Measurements from ENCODE around the gene TOP2A. TPM values are rescaled to one million over a fixed set of nuclear protein-coding genes. Genes with fewer than 3 reads are reported as not detected.

The TOP2A gene
- total RNA-seq, 1 experiment from 2014 or later: 1,672 TPM

DNA sequence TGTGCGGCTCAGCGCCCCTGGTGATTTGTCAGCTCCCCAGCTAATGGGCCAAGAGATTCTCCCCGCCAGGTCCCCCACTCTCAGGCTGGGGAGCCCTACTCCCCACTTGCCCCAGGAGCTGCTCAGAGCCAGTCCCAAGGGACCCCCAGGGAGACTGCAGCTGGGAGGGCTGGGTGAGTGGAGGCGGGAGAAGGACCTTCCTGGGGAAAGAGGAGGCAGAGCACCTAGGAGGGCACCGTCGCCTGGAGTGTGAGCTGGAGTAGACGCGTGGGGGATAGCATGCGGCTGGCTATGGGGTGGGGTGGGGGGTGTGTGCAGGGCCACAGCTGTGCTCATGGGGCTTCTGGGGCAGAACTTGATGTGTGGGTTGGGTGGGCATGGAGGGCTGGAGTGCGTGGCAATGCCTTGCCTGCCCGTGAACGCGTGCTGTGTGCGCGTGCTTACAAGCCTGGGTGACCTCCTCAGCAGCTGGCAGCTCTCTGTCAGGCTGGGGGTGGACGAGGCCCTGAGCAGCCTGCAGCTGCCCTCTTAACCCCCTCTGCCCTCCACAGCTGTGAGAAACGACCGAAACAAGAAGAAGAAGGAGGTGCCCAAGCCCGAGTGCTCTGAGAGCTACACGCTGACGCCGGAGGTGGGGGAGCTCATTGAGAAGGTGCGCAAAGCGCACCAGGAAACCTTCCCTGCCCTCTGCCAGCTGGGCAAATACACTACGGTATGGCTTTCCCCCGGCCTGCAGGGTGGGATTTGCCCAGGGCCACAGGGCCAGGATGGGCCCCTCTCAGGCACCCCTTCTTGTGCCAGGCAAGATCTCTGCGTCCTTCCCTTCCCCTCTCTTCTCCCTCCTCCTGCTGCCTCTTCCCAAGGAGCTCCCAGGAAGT is 66.1 kb downstream of the TOP2A start:
- no TSS peak for BruUV-seq (replicated peaks)
- Mint-ChIP-seq H3K4me3 (ENCODE audit: low read depth, unreplicated experiment) (no peak overlapping the region), H3K27ac (ENCODE audit: unreplicated experiment) (no peak overlapping the region), H3K4me1 (ENCODE audit: low read depth, unreplicated experiment) (peaks cover 53% of the 10 kb centered on the region), H3K9me3 (ENCODE audit: low read depth, unreplicated experiment) (no peaks in the 10 kb centered on the region), H3K27me3 (ENCODE audit: unreplicated experiment) (no peaks in the 10 kb centered on the region), H3K36me3 (ENCODE audit: insufficient read depth, unreplicated experiment) (peaks cover 78% of the 10 kb centered on the region)
- intact Hi-C loops (cut with micrococcal nuclease; ENCODE audit: unreplicated experiment): no loop called here
- CTCF ChIA-PET: interaction anchor here (0.5 to 37.0 kb wide), 12 partner anchors 7 to 560 kb away, joined by 3 to 1520 read pairs (median 4); partner anchors contain the start of gene RARA
- DNase-seq: no peak
- TF ChIP-seq, protein P1, sequence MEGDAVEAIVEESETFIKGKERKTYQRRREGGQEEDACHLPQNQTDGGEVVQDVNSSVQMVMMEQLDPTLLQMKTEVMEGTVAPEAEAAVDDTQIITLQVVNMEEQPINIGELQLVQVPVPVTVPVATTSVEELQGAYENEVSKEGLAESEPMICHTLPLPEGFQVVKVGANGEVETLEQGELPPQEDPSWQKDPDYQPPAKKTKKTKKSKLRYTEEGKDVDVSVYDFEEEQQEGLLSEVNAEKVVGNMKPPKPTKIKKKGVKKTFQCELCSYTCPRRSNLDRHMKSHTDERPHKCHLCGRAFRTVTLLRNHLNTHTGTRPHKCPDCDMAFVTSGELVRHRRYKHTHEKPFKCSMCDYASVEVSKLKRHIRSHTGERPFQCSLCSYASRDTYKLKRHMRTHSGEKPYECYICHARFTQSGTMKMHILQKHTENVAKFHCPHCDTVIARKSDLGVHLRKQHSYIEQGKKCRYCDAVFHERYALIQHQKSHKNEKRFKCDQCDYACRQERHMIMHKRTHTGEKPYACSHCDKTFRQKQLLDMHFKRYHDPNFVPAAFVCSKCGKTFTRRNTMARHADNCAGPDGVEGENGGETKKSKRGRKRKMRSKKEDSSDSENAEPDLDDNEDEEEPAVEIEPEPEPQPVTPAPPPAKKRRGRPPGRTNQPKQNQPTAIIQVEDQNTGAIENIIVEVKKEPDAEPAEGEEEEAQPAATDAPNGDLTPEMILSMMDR (IDR thresholded peaks at IDR 0.05; ENCODE audit: unreplicated experiment): no peak

DNA sequence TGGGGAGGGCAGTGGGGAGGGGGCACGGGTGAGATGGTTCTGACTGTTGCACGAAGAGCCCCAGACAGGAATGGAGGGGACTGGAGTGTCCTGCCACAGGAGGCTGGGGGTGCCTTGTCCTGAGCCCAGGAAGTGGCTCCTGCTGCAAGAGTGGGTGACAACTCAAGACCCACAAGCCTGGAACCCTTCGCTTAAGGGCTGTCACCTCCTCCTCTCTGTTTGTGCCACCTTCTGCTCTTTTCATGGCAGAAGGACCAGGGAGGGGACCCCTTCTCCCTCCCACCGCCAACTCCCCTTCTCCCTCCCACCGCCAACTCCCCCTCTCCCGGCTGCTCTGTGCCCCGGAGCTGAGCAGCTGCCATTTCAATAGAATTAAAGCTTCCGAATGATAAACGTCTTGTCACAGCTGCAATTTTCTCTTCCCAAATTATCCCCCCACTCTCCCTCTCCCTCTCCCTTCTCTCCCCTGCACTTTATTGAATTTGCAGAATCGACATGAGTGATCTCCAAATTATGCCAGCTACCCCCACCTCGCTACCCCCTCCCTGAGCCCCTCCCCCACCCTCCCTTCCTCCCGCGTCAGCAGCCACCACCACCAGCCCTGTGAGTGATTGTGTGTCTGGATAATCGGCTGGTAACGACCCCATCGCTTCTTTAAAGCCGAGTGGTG is 66.9 kb downstream of the TOP2A start:
- no peak overlapping the region for H3K27ac Mint-ChIP-seq (ENCODE audit: unreplicated experiment)

DNA sequence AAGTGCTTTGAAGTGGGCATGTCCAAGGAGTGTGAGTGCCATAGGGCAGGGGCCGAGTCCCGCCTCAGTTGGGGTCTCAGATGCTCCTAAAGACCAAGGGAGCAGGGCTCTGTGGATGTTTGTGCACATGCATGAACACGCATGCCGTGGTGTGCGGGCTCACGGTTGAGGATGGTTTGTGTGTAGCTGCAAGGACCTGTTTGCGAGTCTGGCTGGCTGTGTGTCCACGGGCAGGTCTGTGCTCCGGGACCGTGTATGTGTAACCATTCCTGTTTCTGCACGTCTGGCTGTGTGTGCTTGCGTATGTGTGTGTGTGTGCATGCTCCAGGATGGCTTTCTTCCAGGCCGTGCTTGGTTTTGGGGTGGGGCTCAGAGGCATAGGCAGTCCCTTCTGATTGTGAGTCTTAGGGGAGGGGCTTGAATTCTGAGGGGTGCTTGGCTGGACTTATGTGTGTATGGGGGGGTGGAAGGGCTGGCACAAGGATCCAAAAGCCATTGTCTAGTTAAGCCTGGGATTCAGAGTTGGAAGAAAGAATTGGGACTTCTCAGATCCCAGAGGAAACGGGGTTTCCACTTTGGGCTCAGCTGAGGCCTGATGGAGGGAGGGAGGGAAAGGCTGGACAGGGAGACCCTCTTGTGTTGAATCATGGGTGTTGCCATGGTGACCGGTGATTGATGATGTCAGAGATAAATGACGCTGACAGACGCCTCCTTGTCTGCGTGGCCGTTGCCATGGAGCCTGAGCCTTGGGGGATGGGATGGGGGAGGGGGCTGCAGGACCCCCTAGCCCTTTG is 67.6 kb downstream of the TOP2A start:
- intact Hi-C loops (cut with micrococcal nuclease; ENCODE audit: unreplicated experiment): no loop called here
- Mint-ChIP-seq H3K4me3 (ENCODE audit: low read depth, unreplicated experiment) (no peak overlapping the region), H3K9me3 (ENCODE audit: low read depth, unreplicated experiment) (no peaks in the 10 kb centered on the region), H3K27ac (ENCODE audit: unreplicated experiment) (no peak overlapping the region), H3K27me3 (ENCODE audit: unreplicated experiment) (no peaks in the 10 kb centered on the region), H3K4me1 (ENCODE audit: low read depth, unreplicated experiment) (peaks cover 68% of the 10 kb centered on the region), H3K36me3 (ENCODE audit: insufficient read depth, unreplicated experiment) (peaks cover 79% of the 10 kb centered on the region)
- CTCF ChIA-PET: interaction anchor here (0.7 to 37.0 kb wide), 2 partner anchors 31 to 179 kb away, joined by 4 to 1520 read pairs; partner anchors contain the start of gene RARA
- TF ChIP-seq, protein P1 (IDR thresholded peaks at IDR 0.05; ENCODE audit: unreplicated experiment): no peak
- BruUV-seq (replicated peaks): no TSS peak
- no peak for DNase-seq

More for the DNA sequence above, 66.9 kb downstream of the TOP2A start:
- CTCF ChIA-PET: interaction anchor here (0.6 to 37.0 kb wide), 6 partner anchors 31 to 559 kb away, joined by 3 to 1520 read pairs (median 4); partner anchors contain the start of gene RARA
- no TSS peak for BruUV-seq (replicated peaks)
- Mint-ChIP-seq H3K4me3 (ENCODE audit: low read depth, unreplicated experiment) (no peak overlapping the region), H3K27me3 (ENCODE audit: unreplicated experiment) (no peaks in the 10 kb centered on the region), H3K36me3 (ENCODE audit: insufficient read depth, unreplicated experiment) (peaks cover 78% of the 10 kb centered on the region), H3K9me3 (ENCODE audit: low read depth, unreplicated experiment) (no peaks in the 10 kb centered on the region), H3K4me1 (ENCODE audit: low read depth, unreplicated experiment) (peaks cover 60% of the 10 kb centered on the region)
- DNase-seq: no peak
- intact Hi-C loops (cut with micrococcal nuclease; ENCODE audit: unreplicated experiment): no loop called here
- TF ChIP-seq, protein P1 (IDR thresholded peaks at IDR 0.05; ENCODE audit: unreplicated experiment): no peak

DNA sequence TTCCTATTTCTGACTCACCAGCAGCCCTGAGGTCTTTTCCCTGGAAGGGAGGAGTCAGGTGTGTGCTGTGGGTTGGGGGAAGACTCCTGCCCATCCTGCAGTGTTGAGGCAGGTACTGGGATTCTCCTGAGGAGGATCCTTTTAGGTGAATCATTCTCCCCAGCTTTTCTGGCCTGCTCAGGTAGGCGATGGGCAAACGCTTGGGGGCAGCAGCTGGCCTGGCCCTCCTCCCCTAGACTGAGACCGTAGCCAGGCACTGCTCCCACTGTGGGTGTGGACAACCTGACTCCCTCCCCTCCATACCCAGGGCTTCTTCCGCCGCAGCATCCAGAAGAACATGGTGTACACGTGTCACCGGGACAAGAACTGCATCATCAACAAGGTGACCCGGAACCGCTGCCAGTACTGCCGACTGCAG is 68.2 kb downstream of the TOP2A start:
- Mint-ChIP-seq H3K9me3 (ENCODE audit: low read depth, unreplicated experiment) (no peaks in the 10 kb centered on the region), H3K4me3 (ENCODE audit: low read depth, unreplicated experiment) (no peak overlapping the region), H3K27ac (ENCODE audit: unreplicated experiment) (no peak overlapping the region), H3K36me3 (ENCODE audit: insufficient read depth, unreplicated experiment) (peaks cover 79% of the 10 kb centered on the region), H3K27me3 (ENCODE audit: unreplicated experiment) (no peaks in the 10 kb centered on the region), H3K4me1 (ENCODE audit: low read depth, unreplicated experiment) (peaks cover 74% of the 10 kb centered on the region)
- intact Hi-C loops (cut with micrococcal nuclease; ENCODE audit: unreplicated experiment): no loop called here
- CTCF ChIA-PET: interaction anchor here (1.0 to 37.0 kb wide), 3 partner anchors 30 to 210 kb away, joined by 3 to 1520 read pairs (median 3); partner anchors contain the start of gene RARA
- TF ChIP-seq, protein P1 (IDR thresholded peaks at IDR 0.05; ENCODE audit: unreplicated experiment): no peak
- BruUV-seq (replicated peaks): no TSS peak
- DNase-seq: no peak
